ENCODE results near the gene TMEM184C.

TMEM184C gene

DNA sequence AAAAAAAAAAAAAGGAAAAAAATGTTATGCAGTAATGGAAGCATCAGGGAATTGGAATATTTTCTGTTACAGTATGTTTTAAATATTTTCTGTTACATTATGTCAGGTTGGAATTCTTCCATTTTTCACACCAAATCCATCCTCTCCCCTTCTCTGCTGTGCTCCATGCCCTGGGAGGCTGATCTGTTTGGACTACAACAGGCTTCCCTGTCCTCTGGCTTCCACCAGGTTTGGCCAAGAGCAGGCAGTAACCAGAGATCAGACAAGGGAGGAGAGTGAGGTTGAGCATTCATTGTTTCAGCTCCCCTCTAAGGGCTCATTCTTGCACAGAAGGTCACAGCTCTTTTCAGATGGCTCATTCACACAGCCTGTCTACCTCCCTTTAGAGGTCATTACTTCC lies 11.7 kb upstream of the TMEM184C start:
- no peak for DNase-seq

- no peak for DNase-seq
Observed at GRCh38 chr4:147607471-147607870, 9.7 kb upstream of the TMEM184C start.

- no peak for DNase-seq
Observed at GRCh38 chr4:147610686-147611085, 6.5 kb upstream of the TMEM184C start.

DNA sequence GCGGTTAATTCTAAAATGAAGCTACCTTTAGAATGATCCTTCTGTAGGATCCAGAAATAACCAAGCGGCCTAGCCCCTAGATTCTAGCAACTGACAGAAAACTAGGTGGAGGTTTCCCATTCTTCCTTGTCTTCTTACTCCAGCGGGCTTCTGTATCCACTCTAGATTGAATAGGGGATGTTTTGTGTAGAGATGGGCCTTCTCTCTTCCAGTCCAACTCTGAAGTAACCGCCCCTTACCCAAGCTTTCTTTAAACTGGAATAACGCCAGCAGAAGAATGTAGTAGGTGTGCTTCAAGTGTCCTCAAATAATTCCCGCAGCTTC lies 386 bp upstream of the TMEM184C start:
- DNase-seq, result no peak

DNA sequence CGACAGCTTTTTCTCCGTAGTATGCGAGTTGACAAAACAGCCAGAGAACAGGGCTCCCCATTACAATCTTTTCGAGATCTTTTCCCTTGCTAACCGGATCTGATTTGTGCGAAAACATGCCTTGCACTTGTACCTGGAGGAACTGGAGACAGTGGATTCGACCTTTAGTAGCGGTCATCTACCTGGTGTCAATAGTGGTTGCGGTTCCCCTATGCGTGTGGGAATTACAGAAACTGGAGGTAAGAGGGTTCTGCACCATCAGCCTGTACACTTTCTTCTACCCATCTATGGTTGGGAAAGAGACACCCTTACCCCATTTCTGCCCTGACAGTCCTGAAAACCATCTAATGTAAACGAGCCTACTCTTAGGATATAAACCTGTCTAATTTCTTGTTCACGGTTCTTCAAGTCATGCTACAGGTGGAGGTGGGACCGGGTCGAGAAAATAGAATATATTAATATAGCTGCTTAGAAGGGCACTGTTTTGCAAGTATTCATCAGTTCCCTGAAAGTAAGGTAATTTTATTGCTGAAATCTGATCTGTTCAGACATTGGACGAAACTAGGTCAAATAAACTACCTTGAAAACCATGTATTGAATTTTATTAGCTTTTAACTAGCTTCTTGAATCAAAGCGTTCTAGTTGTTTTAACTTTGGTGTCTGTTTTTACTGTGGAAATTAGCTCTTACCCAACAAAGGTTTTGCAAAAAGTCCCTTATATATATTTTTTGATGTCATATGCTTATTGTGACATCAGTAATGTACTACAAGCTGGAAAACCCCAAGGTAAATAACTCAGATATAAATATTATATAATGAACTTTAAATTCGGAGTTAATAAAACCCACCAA lies 869 bp downstream of the TMEM184C start:
- no peak for DNase-seq

DNA sequence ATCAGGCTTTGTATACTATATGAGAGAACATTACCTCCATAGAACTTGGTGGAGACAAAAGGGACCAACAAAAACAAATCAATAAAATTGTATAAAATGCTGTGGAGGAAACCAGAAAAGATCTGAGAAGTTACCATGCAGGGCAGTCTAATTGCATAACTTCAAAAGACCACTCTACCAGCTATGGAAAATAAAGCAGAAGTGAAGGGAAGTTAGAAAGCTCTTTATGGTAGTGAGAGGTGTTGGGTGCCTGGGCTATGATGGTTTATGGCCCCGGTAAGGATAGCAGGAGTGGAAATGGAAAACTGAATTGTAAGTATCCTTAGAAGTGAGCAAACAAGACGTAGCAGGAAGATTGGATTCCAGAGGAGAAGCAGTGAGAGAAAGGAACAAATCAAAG lies 3.1 kb downstream of the TMEM184C start:
- DNase-seq, result peak; percentile 24 to 25

DNA sequence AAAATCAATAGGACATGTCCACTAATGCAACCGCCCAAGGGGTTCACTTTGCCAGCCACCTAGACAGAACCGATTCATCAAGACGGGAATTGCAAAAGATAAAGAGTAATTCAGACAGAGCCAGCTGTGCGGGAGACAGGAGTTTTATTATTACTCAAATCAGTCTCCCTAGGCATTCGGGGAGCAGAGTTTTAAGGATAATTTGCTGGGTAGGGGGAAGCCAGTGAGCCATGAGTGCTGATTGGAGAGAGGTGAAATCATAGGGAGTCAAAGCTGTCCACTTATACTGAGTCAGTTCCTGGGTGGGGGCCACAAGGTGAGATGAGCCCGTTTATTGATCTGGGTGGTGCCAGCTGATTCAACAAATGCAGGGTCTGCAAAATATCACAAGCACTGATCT lies 8.5 kb downstream of the TMEM184C start:
- DNase-seq, result no peak

- DNase-seq, result no peak
Observed at GRCh38 chr4:147626903-147627302, 9.7 kb downstream of the TMEM184C start.

DNA sequence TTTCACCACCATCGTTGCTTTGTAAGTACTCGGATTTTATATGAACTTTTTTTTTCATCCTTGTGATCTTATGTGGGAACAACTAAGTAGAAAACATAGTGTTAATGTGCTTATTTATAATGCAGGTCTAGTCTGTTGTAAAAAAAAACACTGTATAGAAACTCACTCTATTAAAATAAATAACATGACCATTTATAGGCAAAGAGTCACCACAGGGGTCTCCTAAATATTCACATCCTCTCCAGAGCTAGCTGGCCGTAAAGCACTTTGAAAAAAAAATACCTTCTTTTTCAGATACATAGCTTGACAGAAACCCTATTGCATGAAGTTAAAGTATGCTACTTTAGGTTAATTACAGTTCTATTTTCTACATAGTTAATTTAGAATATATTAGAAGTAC lies 11.2 kb downstream of the TMEM184C start:
- DNase-seq, result no peak

- DNase-seq, result no peak
Observed at GRCh38 chr4:147629783-147630730, 12.9 kb downstream of the TMEM184C start.

GRCh38 chr4:147633113-147633512 lies 15.9 kb downstream of the TMEM184C start:
- no peak for DNase-seq

GRCh38 chr4:147633643-147634042 lies 16.4 kb downstream of the TMEM184C start:
- DNase-seq, result no peak

- no peak for DNase-seq
Observed at GRCh38 chr4:147635348-147635747, 18.2 kb downstream of the TMEM184C start.

GRCh38 chr4:147638365-147638764 lies 21.2 kb downstream of the TMEM184C start:
- no peak for DNase-seq

- no peak for DNase-seq
Observed at GRCh38 chr4:147638942-147639341, 21.7 kb downstream of the TMEM184C start.

DNA sequence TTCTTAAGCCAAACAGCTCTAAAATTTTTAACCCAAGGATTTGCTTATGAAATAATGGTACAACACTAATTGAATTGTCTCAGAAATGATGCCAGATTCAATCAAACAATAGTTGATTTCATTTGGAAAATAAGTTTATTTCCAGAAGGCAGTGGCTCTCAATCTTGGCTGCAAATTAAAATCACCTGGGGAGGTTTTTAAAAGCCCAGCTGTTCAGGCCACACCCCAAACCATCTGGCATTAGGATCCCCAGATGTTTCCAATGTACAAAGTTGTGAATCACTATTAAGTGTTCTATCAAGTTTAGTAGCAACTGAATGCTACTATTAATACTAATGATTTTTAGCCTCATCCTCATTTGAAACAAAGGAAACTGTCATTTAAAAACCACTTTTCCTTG lies 22.2 kb downstream of the TMEM184C start:
- no peak for DNase-seq

DNA sequence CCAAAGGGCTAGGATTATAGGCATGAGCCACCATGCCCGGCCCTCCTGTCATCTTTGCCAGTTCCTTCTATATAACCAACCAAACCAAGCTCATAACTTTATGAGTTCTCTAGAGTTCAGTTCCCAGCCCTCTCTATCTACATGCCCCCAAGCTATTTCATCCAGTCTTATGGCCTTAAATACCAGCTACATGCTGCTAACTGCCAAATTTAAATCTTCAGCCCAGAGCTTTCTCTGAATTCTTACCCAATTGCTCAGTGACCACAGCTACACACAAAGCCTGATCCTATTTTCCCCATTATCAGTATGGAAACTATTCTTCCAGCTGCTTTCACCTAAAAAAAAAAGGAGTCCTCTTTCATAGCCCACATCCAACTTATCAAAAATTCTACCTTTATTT lies 23.1 kb downstream of the TMEM184C start:
- no peak for DNase-seq

- no peak for DNase-seq
Observed at GRCh38 chr4:147643616-147644015, 26.4 kb downstream of the TMEM184C start.

- no peak for DNase-seq
Observed at GRCh38 chr4:147644471-147644870, 27.3 kb downstream of the TMEM184C start.

DNA sequence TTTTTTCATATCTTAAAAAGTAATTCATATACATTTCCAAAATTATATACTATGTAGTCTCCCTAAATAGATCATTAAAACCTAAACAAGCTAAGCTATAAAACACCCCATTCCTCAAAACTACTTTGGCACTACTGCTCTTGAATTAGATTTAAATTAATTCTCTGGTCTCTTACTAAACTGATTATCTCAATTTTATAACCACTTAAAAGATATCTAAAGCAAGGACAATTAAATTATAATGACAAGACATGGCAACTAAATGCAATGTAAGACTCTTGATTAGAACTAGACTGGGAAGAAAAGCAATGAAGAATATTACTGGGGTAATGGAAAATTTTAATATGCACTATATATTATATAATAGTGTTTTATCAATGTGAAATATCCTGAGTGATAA lies 27.9 kb downstream of the TMEM184C start:
- DNase-seq, result no peak

- no peak for DNase-seq
Observed at GRCh38 chr4:147648656-147649055, 31.5 kb downstream of the TMEM184C start.

GRCh38 chr4:147651563-147651962 lies 34.4 kb downstream of the TMEM184C start:
- DNase-seq, result no peak

- DNase-seq, result no peak
Observed at GRCh38 chr4:147655639-147656038, 38.4 kb downstream of the TMEM184C start.

- DNase-seq, result no peak
Observed at GRCh38 chr4:147658501-147658900, 41.3 kb downstream of the TMEM184C start.
